H9 (cell line): Measurements from ENCODE around the gene CASP4. TPM values are rescaled to one million over a fixed set of nuclear protein-coding genes. Genes with fewer than 3 reads are reported as not detected.
"Not testable (repeated sequence)": the region's sequence is repeated elsewhere in the genome, so short reads cannot be mapped to it uniquely, and the experiment has no call there.

Experiments
- DNase-seq: peaks from one replicate; pipeline ENCODE4 v3.0.0-alpha.2; 2017
- H2AFZ ChIP-seq: one replicate; pipeline ENCODE4 v1.6.1; 2013; ENCODE audit warnings: mild to moderate bottlenecking, low read length, control low read depth, moderate library complexity
- H2AK5ac ChIP-seq: 2 replicates; pipeline ENCODE4 v1.6.1; 2013; ENCODE audit warnings: low read length, control low read depth, mixed read lengths; ENCODE audit not compliant: insufficient read length
- H2BK120ac ChIP-seq: one replicate; pipeline ENCODE4 v1.6.1; 2013; ENCODE audit warnings: low read depth, mild to moderate bottlenecking, low read length, control low read depth, inconsistent platforms; ENCODE audit not compliant: poor library complexity, severe bottlenecking
- H2BK12ac ChIP-seq: 2 replicates; pipeline ENCODE4 v1.6.1; 2013; ENCODE audit warnings: low read length, control low read depth, mixed read lengths, low read depth; ENCODE audit not compliant: insufficient read length
- H2BK15ac ChIP-seq: 2 replicates; pipeline ENCODE4 v1.6.1; 2013; ENCODE audit warnings: low read depth, low read length, control low read depth
- H2BK20ac ChIP-seq: one replicate; pipeline ENCODE4 v1.6.1; 2013; ENCODE audit warnings: low read depth, mild to moderate bottlenecking, low read length, control low read depth, inconsistent platforms; ENCODE audit not compliant: poor library complexity, severe bottlenecking
- H2BK5ac ChIP-seq: 2 replicates; pipeline ENCODE4 v1.6.1; 2013; ENCODE audit warnings: low read length, control low read depth, mixed read lengths; ENCODE audit not compliant: insufficient read length
- H3K14ac ChIP-seq: 2 replicates; pipeline ENCODE4 v1.6.1; 2013; ENCODE audit warnings: low read length, control low read depth; ENCODE audit not compliant: insufficient read depth
- H3K18ac ChIP-seq: 2 replicates; pipeline ENCODE4 v1.6.1; 2013; ENCODE audit warnings: low read depth, mild to moderate bottlenecking, mixed read lengths, low read length, control low read depth; ENCODE audit not compliant: insufficient read length
- H3K23ac ChIP-seq: 2 replicates; pipeline ENCODE4 v1.6.1; 2013; ENCODE audit warnings: low read length, control low read depth, mixed read lengths, low read depth; ENCODE audit not compliant: insufficient read length
- H3K23me2 ChIP-seq: 2 replicates; pipeline ENCODE4 v1.6.1; 2013; ENCODE audit warnings: low read depth, mild to moderate bottlenecking, mixed read lengths, low read length, control low read depth; ENCODE audit not compliant: insufficient read length, poor library complexity, severe bottlenecking
- H3K27ac ChIP-seq: 2 replicates; pipeline ENCODE4 v1.5.1; 2013; ENCODE audit warnings: low read length, control low read depth, mixed read lengths, low read depth; ENCODE audit not compliant: insufficient read length
- H3K27me3 ChIP-seq: 2 replicates; pipeline ENCODE4 v1.6.1; 2013; ENCODE audit warnings: low read length, control low read depth, inconsistent platforms; ENCODE audit not compliant: insufficient read depth
- H3K4ac ChIP-seq: 2 replicates; pipeline ENCODE4 v1.6.1; 2013; ENCODE audit warnings: low read depth, mild to moderate bottlenecking, control low read depth, inconsistent platforms, low read length, moderate library complexity
- H3K4me1 ChIP-seq: 2 replicates; pipeline ENCODE4 v1.6.1; 2013; ENCODE audit warnings: low read length, control low read depth, inconsistent platforms; ENCODE audit not compliant: insufficient read depth
- H3K4me2 ChIP-seq: 2 replicates; pipeline ENCODE4 v1.6.1; 2013; ENCODE audit warnings: low read length, control low read depth, mixed read lengths; ENCODE audit not compliant: insufficient read length, insufficient read depth
- H3K56ac ChIP-seq: 2 replicates; pipeline ENCODE4 v1.6.1; 2013; ENCODE audit warnings: low read depth, mild to moderate bottlenecking, mixed read lengths, low read length, control low read depth; ENCODE audit not compliant: insufficient read length
- H3K79me1 ChIP-seq: 2 replicates; pipeline ENCODE4 v1.6.1; 2013; ENCODE audit warnings: low read depth, mild to moderate bottlenecking, moderate library complexity, low read length, control low read depth, inconsistent platforms; ENCODE audit not compliant: insufficient read depth, poor library complexity, severe bottlenecking
- H3K79me2 ChIP-seq: 2 replicates; pipeline ENCODE4 v1.6.1; 2013; ENCODE audit warnings: low read length, control low read depth, inconsistent platforms; ENCODE audit not compliant: insufficient read depth
- H3K9ac ChIP-seq: 2 replicates; pipeline ENCODE4 v1.6.1; 2013; ENCODE audit warnings: low read length, control low read depth, mixed read lengths; ENCODE audit not compliant: insufficient read length; ENCODE audit errors: extremely low read depth
- H3K9me3 ChIP-seq: one replicate; pipeline ENCODE4 v1.6.1; 2013; ENCODE audit warnings: low read depth, low read length, inconsistent platforms; ENCODE audit not compliant: control insufficient read depth
- H3T11ph ChIP-seq: one replicate; pipeline ENCODE4 v1.6.1; 2013; ENCODE audit warnings: mild to moderate bottlenecking, low read length, control low read depth, inconsistent platforms
- H4K20me1 ChIP-seq: one replicate; pipeline ENCODE4 v1.6.1; 2013; ENCODE audit not compliant: control insufficient read depth, insufficient read length, insufficient read depth
- H4K5ac ChIP-seq: 2 replicates; pipeline ENCODE4 v1.6.1; 2013; ENCODE audit warnings: low read depth, mild to moderate bottlenecking, mixed read lengths, low read length, control low read depth; ENCODE audit not compliant: insufficient read length
- H4K8ac ChIP-seq: replicated peaks from 2 replicates; pipeline ENCODE4 v1.6.1; 2013; ENCODE audit warnings: low read length, control low read depth, mixed read lengths, low read depth; ENCODE audit not compliant: insufficient read length
- H4K91ac ChIP-seq: 2 replicates; pipeline ENCODE4 v1.6.1; 2013; ENCODE audit warnings: low read depth, mild to moderate bottlenecking, moderate library complexity, mixed read lengths, low read length, control low read depth; ENCODE audit not compliant: insufficient read length
- H3K27ac Mint-ChIP-seq, 3 experiments: 2 replicates in 2 of 3; 3 replicates in 1 of 3; pipeline ENCODE4 v1.8.0; 2020 to 2021; ENCODE audit warnings: mixed read lengths in 3 of 3, mild to moderate bottlenecking in 1 of 3, moderate library complexity in 1 of 3
- H3K27me3 Mint-ChIP-seq: 2 replicates; pipeline ENCODE4 v1.8.0; 2021; ENCODE audit warnings: low read depth, mild to moderate bottlenecking, moderate library complexity, mixed read lengths
- H3K36me3 Mint-ChIP-seq, 3 experiments: 2 replicates in 2 of 3; 3 replicates in 1 of 3; pipeline ENCODE4 v1.8.0; 2020 to 2021; ENCODE audit warnings: low read depth in 3 of 3, mixed read lengths in 3 of 3; ENCODE audit not compliant: insufficient read depth in 1 of 3
- H3K4me1 Mint-ChIP-seq, 2 experiments: 2 replicates each; pipeline ENCODE4 v1.8.0; 2020; ENCODE audit warnings: mixed read lengths in 2 of 2
- H3K4me3 Mint-ChIP-seq, 2 experiments: 2 replicates in 1 of 2; 3 replicates in 1 of 2; pipeline ENCODE4 v1.8.0; 2020 to 2021; ENCODE audit warnings: mild to moderate bottlenecking in 2 of 2, mixed read lengths in 2 of 2, moderate library complexity in 1 of 2
- H3K9me3 Mint-ChIP-seq, 2 experiments: 2 replicates in 1 of 2; 3 replicates in 1 of 2; pipeline ENCODE4 v1.8.0; 2020; ENCODE audit warnings: mild to moderate bottlenecking in 2 of 2, mixed read lengths in 2 of 2, moderate library complexity in 1 of 2
- WGBS: extraction: QIAGEN DNeasy Blood & Tissue Kit; methylation state at CpG from one replicate; pipeline ENCODE4 v1.1.7; 2013; ENCODE audit warnings: missing lambda C conversion rate, low lambda C conversion rate, mixed read lengths; ENCODE audit not compliant: insufficient read length; ENCODE audit errors: extremely low coverage; 5-methylcytosine and 5-hydroxymethylcytosine counted together
- total RNA-seq: library from RNA; stranded (reverse); gene quantifications from 2 replicates; pipeline ENCODE4 v1.2.1, GENCODE V29; 2021
- TF ChIP-seq, protein P1 (sequence below): fragments of 200-600 bp; sonication (generic); conservative IDR thresholded peaks from 3 replicates; pipeline ENCODE4 v1.8.0; 2021; ENCODE audit warnings: antibody characterized with exemption, mild to moderate bottlenecking

The CASP4 gene
- total RNA-seq, 1 experiment from 2014 or later, result not detected

DNA sequence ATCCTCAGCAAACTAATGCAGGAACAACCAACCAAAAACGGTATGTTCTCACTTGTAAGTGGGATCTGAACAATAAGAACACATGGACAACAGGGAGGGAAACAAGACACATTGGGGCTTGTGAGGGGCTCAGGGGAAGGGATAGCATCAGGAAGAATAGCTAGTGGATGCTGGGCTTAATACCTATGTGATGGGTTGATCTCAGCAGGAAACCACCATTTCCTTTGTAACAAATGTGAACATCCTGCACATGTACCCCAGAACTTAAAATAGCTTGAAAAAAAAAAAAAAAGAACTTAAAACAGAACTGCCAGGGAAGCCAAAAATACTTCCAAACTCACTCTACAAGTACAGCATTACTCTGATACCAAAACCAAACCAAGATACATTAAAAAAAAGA is 33.8 kb downstream of the CASP4 start:
- no peak overlapping the region for H4K8ac ChIP-seq
- H3K23me2 ChIP-seq, result no peaks in the 10 kb centered on the region
- H2AK5ac ChIP-seq, result no peak overlapping the region
- H3K79me2 ChIP-seq, result no peaks in the 10 kb centered on the region
- no peaks in the 10 kb centered on the region for H3K9me3 ChIP-seq
- no peak overlapping the region for H4K91ac ChIP-seq
- H3K4ac ChIP-seq, result no peak overlapping the region
- H2BK12ac ChIP-seq, result no peak overlapping the region
- TF ChIP-seq, protein P1, sequence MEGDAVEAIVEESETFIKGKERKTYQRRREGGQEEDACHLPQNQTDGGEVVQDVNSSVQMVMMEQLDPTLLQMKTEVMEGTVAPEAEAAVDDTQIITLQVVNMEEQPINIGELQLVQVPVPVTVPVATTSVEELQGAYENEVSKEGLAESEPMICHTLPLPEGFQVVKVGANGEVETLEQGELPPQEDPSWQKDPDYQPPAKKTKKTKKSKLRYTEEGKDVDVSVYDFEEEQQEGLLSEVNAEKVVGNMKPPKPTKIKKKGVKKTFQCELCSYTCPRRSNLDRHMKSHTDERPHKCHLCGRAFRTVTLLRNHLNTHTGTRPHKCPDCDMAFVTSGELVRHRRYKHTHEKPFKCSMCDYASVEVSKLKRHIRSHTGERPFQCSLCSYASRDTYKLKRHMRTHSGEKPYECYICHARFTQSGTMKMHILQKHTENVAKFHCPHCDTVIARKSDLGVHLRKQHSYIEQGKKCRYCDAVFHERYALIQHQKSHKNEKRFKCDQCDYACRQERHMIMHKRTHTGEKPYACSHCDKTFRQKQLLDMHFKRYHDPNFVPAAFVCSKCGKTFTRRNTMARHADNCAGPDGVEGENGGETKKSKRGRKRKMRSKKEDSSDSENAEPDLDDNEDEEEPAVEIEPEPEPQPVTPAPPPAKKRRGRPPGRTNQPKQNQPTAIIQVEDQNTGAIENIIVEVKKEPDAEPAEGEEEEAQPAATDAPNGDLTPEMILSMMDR, result no peak
- H3K14ac ChIP-seq, result no peak overlapping the region
- no peak overlapping the region for H2BK120ac ChIP-seq
- no peak overlapping the region for H2BK20ac ChIP-seq
- H2BK5ac ChIP-seq, result no peak overlapping the region
- Mint-ChIP-seq H3K9me3 (peaks cover 10 to 13% of the 10 kb centered on the region in 2 experiments; a peak in 4 of 5 replicates), H3K36me3 (peaks cover 0 to 10% (median 5%) of the 10 kb centered on the region in 3 experiments; a peak in 3 of 7 replicates), H3K4me1 (no peaks in the 10 kb centered on the region), H3K4me3 (no peak overlapping the region), H3K27ac (no peak overlapping the region), H3K27me3 (no peaks in the 10 kb centered on the region)
- no peak overlapping the region for H2BK15ac ChIP-seq
- no peak overlapping the region for H3K9ac ChIP-seq
- H3K56ac ChIP-seq, result no peak overlapping the region
- no peak overlapping the region for H3K23ac ChIP-seq
- WGBS, result no CpG with 5 or more reads among the region's 1 CpG
- H2AFZ ChIP-seq, result no peak overlapping the region
- no peaks in the 10 kb centered on the region for H3K27me3 ChIP-seq
- no peaks in the 10 kb centered on the region for H4K20me1 ChIP-seq
- no peak overlapping the region for H4K5ac ChIP-seq
- H3K18ac ChIP-seq, result no peak overlapping the region
- DNase-seq, result no peak
- H3K4me1 ChIP-seq, result no peaks in the 10 kb centered on the region
- H3K27ac ChIP-seq, result no peak overlapping the region
- no peaks in the 10 kb centered on the region for H3K79me1 ChIP-seq
- no peak overlapping the region for H3T11ph ChIP-seq
- H3K4me2 ChIP-seq, result no peak overlapping the region

DNA sequence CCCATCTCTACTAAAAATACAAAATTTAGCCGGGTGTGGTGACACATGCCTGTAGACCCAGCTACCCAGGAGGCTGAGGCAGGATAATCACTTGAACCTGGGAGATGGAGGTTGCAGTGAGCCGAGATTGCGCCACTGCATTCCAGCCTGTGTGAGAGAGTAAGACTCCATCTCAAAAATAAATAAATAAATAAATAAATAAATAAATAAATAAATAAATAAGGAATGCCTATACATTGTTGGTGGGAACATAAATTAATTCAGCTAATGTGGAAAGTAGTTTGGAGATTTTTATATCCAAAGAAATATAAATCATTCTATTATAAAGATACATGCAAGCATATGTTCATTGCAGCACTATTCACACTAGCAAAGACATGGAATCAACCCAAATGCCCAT is 34.3 kb downstream of the CASP4 start:
- H3K4me1 ChIP-seq, H2AFZ ChIP-seq, H3K14ac ChIP-seq, H2BK5ac ChIP-seq, H2BK15ac ChIP-seq, H3K79me1 ChIP-seq, H2AK5ac ChIP-seq, H2BK12ac ChIP-seq, H3K27me3 ChIP-seq, H3K27ac ChIP-seq, H3K4me3 Mint-ChIP-seq, H3K27ac Mint-ChIP-seq, H2BK20ac ChIP-seq, H3K27me3 Mint-ChIP-seq, H3K56ac ChIP-seq, H3K23ac ChIP-seq, H3K79me2 ChIP-seq, H3T11ph ChIP-seq, H4K91ac ChIP-seq, H3K18ac ChIP-seq, H4K20me1 ChIP-seq, H2BK120ac ChIP-seq, H4K5ac ChIP-seq, H3K36me3 Mint-ChIP-seq, H3K4me2 ChIP-seq, H3K9me3 ChIP-seq, H3K4me1 Mint-ChIP-seq, H3K9ac ChIP-seq, DNase-seq, H3K23me2 ChIP-seq, H4K8ac ChIP-seq, H3K4ac ChIP-seq: not testable (repeated sequence)
- H3K9me3 Mint-ChIP-seq, result peaks cover 12 to 13% of the 10 kb centered on the region in 2 experiments; a peak in 4 of 5 replicates
- WGBS, result no CpG with 5 or more reads among the region's 3 CpGs
